Gastrocnemius medialis (tissue), 4 donors: ENCODE results near the gene SOWAHB. TPM values are rescaled to one million over a fixed set of nuclear protein-coding genes. Genes with fewer than 3 reads are reported as not detected.
"Not testable (repeated sequence)": the region's sequence is repeated elsewhere in the genome, so short reads cannot be mapped to it uniquely, and the experiment has no call there.

Source experiments
- ATAC-seq, 2 donors: fragments of 150-250 bp; one replicate each; pipeline ENCODE4 v1.9.1; 2016
- DNase-seq, 2 donors: peaks; one replicate each; pipeline ENCODE4 v3.0.0-alpha.2; 2019
- H3K27ac ChIP-seq, 4 donors: fragments of 200-600 bp; sonication (generic); 1 replicate in 1 of 4; 2 replicates in 3 of 4; pipeline ENCODE4 v1.5.1; 2016 to 2018; ENCODE audit warnings: mild to moderate bottlenecking in 2 of 4, moderate library complexity in 1 of 4
- H3K27me3 ChIP-seq, 3 donors: fragments of 200-600 bp; sonication (generic) in 2 of 3; 1 replicate in 1 of 3; 2 replicates in 2 of 3; pipeline versions ENCODE4 v1.5.1 to v1.6.0; 2016 to 2019; ENCODE audit warnings: mild to moderate bottlenecking in 1 of 3, moderate library complexity in 1 of 3
- H3K36me3 ChIP-seq, 2 donors: fragments of 200-600 bp; sonication (generic) in 1 of 2; one replicate each; pipeline ENCODE4 v1.5.1; 2017 to 2018
- H3K4me1 ChIP-seq, 2 donors: fragments of 200-600 bp; sonication (generic) in 1 of 2; one replicate each; pipeline ENCODE4 v1.5.1; 2016 to 2017; ENCODE audit warnings: mild to moderate bottlenecking in 2 of 2
- H3K4me3 ChIP-seq, 4 donors: fragments of 200-600 bp; sonication (generic) in 3 of 4; 1 replicate in 1 of 4; 2 replicates in 3 of 4; pipeline ENCODE4 v1.5.1; 2016 to 2019; ENCODE audit warnings: mild to moderate bottlenecking in 2 of 4
- H3K9me3 ChIP-seq, 3 donors: fragments of 200-600 bp; sonication (generic) in 2 of 3; 1 replicate in 1 of 3; 2 replicates in 2 of 3; pipeline ENCODE4 v1.5.1; 2016 to 2019
- CTCF ChIP-seq, 5 experiments: fragments of 450-650 bp in 3 of 5; fragments of 200-600 bp in 2 of 5; sonication (generic) in 2 of 5; IDR thresholded peaks in 4 of 5; conservative IDR thresholded peaks in 1 of 5; 1 replicate in 4 of 5; 2 replicates in 1 of 5; pipeline ENCODE4 v1.5.1; 2016 to 2019; ENCODE audit warnings: antibody characterized with exemption in 5 of 5, mild to moderate bottlenecking in 3 of 5, moderate library complexity in 3 of 5
- POLR2A ChIP-seq, 2 donors: fragments of 450-650 bp; IDR thresholded peaks; one replicate each; pipeline ENCODE4 v1.6.1; 2017; ENCODE audit warnings: antibody characterized with exemption in 2 of 2, mild to moderate bottlenecking in 2 of 2, moderate library complexity in 2 of 2
- in situ Hi-C, 4 donors: fragments of 200-750 bp; cut with MboI; loops; one replicate each; pipeline versions ENCODE4 v1.15.0 to v1.8.0; 2017; ENCODE audit warnings: low sequenced_read_pairs in 4 of 4
- intact Hi-C: fragments of 100-400 bp; cut with DNase I; formaldehyde crosslinking; loops from one replicate; pipeline ENCODE4 v1.15.1; 2023; ENCODE audit warnings: low total_unique reads
- total RNA-seq, 4 donors: library from RNA; depleted of rRNA; stranded (reverse); fragments of >200 nt; gene quantifications; one replicate each; pipeline versions ENCODE4 v1.1.0 to v1.2.3, GENCODE V29; 2016

SOWAHB gene
- total RNA-seq, 4 donors from 2014 or later = 0.12 TPM; not detected in 3

- no peak for TF ChIP-seq CTCF (IDR thresholded peaks at IDR 0.05 in 4 of 5, conservative IDR thresholded peaks at IDR 0.05 in 1 of 5)
- H3K27ac ChIP-seq = no peak overlapping the region
- no peaks in the 10 kb centered on the region for H3K27me3 ChIP-seq
- ATAC-seq = no peak
- H3K4me1 ChIP-seq = no peaks in the 10 kb centered on the region
- in situ Hi-C loops (no loop called here), intact Hi-C loops (no loop called here)
- no peaks in the 10 kb centered on the region for H3K36me3 ChIP-seq
- DNase-seq = no peak
- no peaks in the 10 kb centered on the region for H3K9me3 ChIP-seq
- H3K4me3 ChIP-seq = no peak overlapping the region
These were observed 24.4 kb downstream of the SOWAHB start for GRCh38 chr4:76873495-76873894.

DNA sequence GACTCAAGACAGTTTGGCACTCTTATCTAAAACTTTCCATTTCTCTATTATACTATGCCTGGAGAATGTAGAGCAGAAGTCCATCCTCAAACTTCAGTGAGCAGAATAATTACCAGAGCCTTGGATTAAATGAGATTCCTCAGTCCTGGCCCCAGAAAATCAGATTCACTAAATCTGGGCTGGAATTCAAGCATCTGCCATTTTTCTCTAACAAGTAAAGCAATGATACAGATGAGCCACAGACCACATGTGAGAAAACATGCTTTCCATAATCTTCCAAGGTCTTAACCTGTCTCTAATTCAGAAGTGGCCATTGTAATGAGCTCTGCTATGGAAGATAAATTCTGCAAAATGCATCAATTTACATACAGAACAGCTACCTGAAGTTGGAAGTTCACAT lies 25.4 kb downstream of the SOWAHB start:
- H3K4me3 ChIP-seq = no peak overlapping the region
- H3K36me3 ChIP-seq = no peaks in the 10 kb centered on the region
- no peak for TF ChIP-seq CTCF (IDR thresholded peaks at IDR 0.05 in 4 of 5, conservative IDR thresholded peaks at IDR 0.05 in 1 of 5)
- TF ChIP-seq POLR2A (IDR thresholded peaks at IDR 0.05) = no peak
- H3K9me3 ChIP-seq = no peaks in the 10 kb centered on the region
- no peaks in the 10 kb centered on the region for H3K27me3 ChIP-seq
- ATAC-seq (no peak), DNase-seq (no peak)
- no peak overlapping the region for H3K27ac ChIP-seq
- in situ Hi-C loops (no loop called here), intact Hi-C loops (no loop called here)
- no peaks in the 10 kb centered on the region for H3K4me1 ChIP-seq

GRCh38 chr4:76868780-76869179 lies 29.2 kb downstream of the SOWAHB start:
- H3K9me3 ChIP-seq, H3K4me3 ChIP-seq, H3K27me3 ChIP-seq, H3K36me3 ChIP-seq, H3K27ac ChIP-seq, H3K4me1 ChIP-seq, DNase-seq, ATAC-seq, in situ Hi-C loops, intact Hi-C loops: not testable (repeated sequence)

DNA sequence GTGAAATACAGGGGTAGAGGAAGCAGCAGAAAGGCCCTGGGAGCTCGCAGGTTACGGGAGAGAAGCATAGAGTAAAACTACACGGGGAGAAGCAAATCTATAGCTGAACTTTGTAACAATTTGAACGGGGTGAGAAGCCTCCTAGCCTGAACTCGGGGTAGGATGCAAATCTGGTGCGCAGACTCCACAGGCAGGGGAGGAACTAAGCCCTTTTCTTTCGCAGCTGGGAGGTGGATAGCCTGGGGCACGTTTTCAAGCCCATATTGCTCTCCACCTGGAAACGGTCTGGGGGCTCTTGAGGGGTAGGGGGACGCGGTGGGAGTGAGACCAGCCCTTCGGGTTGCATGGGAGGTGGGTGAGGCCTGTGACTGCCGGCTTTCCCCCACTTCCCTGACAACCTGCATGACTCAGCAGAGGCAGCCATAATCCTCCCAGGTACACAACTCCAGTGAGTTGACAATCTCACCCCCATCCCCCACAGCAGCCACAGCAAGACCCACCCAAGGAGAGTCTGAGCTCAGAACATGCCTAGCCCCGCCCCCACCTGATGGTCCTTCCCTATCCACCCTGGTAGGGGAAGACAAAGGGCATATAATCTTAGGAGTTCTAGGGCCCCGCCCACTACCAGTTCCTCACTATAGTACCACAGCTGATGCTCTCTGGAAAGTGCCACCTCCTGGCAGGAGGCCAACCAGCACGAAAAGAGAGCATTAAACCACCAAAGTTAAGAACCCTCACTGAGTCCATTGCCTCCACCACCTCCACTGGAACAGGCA lies 29.9 kb downstream of the SOWAHB start:
- TF ChIP-seq CTCF (IDR thresholded peaks at IDR 0.05 in 4 of 5, conservative IDR thresholded peaks at IDR 0.05 in 1 of 5) (no peak), POLR2A (IDR thresholded peaks at IDR 0.05) (no peak)
- intact Hi-C loops = no loop called here

DNA sequence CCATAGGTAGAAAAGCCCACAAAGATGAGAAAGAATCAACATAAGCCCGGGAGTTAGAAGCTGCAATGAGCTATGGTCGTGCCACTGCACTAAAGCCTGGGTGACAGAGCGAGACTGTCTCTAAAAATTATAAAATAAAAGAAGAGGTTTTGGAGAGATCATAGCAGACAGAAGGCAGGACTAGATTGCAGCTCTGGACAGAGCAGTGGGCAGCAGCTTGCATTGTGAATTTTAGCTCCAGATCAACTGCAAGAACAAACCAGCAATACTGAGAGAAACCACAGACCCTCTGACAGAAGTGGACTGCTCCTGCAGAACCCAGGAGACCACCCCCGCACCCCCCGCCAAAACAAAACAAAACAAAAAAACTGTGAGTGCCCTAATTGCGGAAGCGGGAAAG lies 30.6 kb downstream of the SOWAHB start:
- in situ Hi-C loops = no loop called here
- no peak for DNase-seq
- Histone ChIP-seq H3K4me3 (no peak overlapping the region), H3K27ac (no peak overlapping the region), H3K27me3 (no peaks in the 10 kb centered on the region), H3K36me3 (no peaks in the 10 kb centered on the region), H3K9me3 (no peaks in the 10 kb centered on the region), H3K4me1 (no peaks in the 10 kb centered on the region)
- TF ChIP-seq POLR2A (IDR thresholded peaks at IDR 0.05) (no peak), CTCF (IDR thresholded peaks at IDR 0.05 in 4 of 5, conservative IDR thresholded peaks at IDR 0.05 in 1 of 5) (no peak)
- intact Hi-C loops = no loop called here
- ATAC-seq = no peak

More for the DNA sequence above, 29.9 kb downstream of the SOWAHB start:
- in situ Hi-C loops = no loop called here
- Histone ChIP-seq H3K27ac (no peak overlapping the region), H3K36me3 (no peaks in the 10 kb centered on the region), H3K4me1 (no peaks in the 10 kb centered on the region), H3K9me3 (no peaks in the 10 kb centered on the region), H3K4me3 (no peak overlapping the region), H3K27me3 (no peaks in the 10 kb centered on the region)
- no peak for ATAC-seq
- DNase-seq = no peak
